Caco-2 (cell line): ENCODE results near the gene SCNN1A. TPM values are rescaled to one million over a fixed set of nuclear protein-coding genes. Genes with fewer than 3 reads are reported as not detected.

Source experiments
- BruUV-seq: library from RNA; stranded (reverse); fragments of 400-500 nt; replicated peaks from 2 replicates; lab custom pipeline; 2021; lab: Mats Ljungman, UMichigan
- CTCF ChIA-PET: fragments of 300-600 bp; sonication (Branson Sonifier 250); formaldehyde crosslinking; loops from one replicate; lab custom pipeline; 2022; ENCODE audit warnings: antibody characterized with exemption; lab: Charles Lee
- POLR2A ChIA-PET: fragments of 300-600 bp; sonication (Branson Sonifier 250); formaldehyde crosslinking; loops from one replicate; lab custom pipeline; 2022; ENCODE audit warnings: antibody characterized with exemption; lab: Charles Lee
- DNase-seq, 2 experiments: peaks; one replicate each; pipeline versions ENCODE4 v3.0.0 to v3.0.0-alpha.2; 2020 to 2022
- H3K27me3 ChIP-seq: replicated peaks from 2 replicates; pipeline ENCODE4 v1.6.0; 2011; ENCODE audit warnings: low read length; ENCODE audit not compliant: control insufficient read depth, insufficient read depth
- H3K36me3 ChIP-seq: 2 replicates; pipeline ENCODE4 v1.5.1; 2011; ENCODE audit warnings: low read length; ENCODE audit not compliant: control insufficient read depth, insufficient read depth
- H3K4me1 ChIP-seq: fragments of 250-450 bp; sonication (Bioruptor Pico); 2 replicates; pipeline ENCODE4 v1.5.1; 2020; ENCODE audit warnings: mild to moderate bottlenecking
- H3K4me3 ChIP-seq: 2 replicates; pipeline ENCODE4 v1.5.1; 2011; ENCODE audit warnings: low read depth, mild to moderate bottlenecking, control low read depth, low read length
- H3K9me3 ChIP-seq: fragments of 250-450 bp; sonication (Bioruptor Pico); 2 replicates; pipeline ENCODE4 v1.5.1; 2020; ENCODE audit warnings: mild to moderate bottlenecking, moderate library complexity
- H3K27ac Mint-ChIP-seq: one replicate; pipeline ENCODE4 v1.8.0; 2022; ENCODE audit warnings: mixed read lengths; ENCODE audit not compliant: unreplicated experiment
- H3K27me3 Mint-ChIP-seq: one replicate; pipeline ENCODE4 v1.8.0; 2022; ENCODE audit warnings: mixed read lengths; ENCODE audit not compliant: insufficient read depth, unreplicated experiment
- H3K36me3 Mint-ChIP-seq: one replicate; pipeline ENCODE4 v1.8.0; 2022; ENCODE audit warnings: mild to moderate bottlenecking, mixed read lengths; ENCODE audit not compliant: insufficient read depth, unreplicated experiment
- H3K4me1 Mint-ChIP-seq: one replicate; pipeline ENCODE4 v1.8.0; 2022; ENCODE audit warnings: low read depth, mixed read lengths; ENCODE audit not compliant: unreplicated experiment
- H3K4me3 Mint-ChIP-seq: one replicate; pipeline ENCODE4 v1.8.0; 2022; ENCODE audit warnings: mild to moderate bottlenecking, moderate library complexity, mixed read lengths; ENCODE audit not compliant: unreplicated experiment
- H3K9me3 Mint-ChIP-seq: one replicate; pipeline ENCODE4 v1.8.0; 2022; ENCODE audit warnings: mixed read lengths; ENCODE audit not compliant: unreplicated experiment
- CTCF ChIP-seq, 2 experiments: fragments of 200-600 bp in 1 of 2; IDR thresholded peaks; 1 replicate in 1 of 2; 2 replicates in 1 of 2; pipeline versions ENCODE4 v1.5.1 to v1.8.0; 2011 to 2022; ENCODE audit warnings: antibody characterized with exemption in 1 of 2, control low read depth in 1 of 2, inconsistent platforms in 1 of 2, low read depth in 1 of 2, low read length in 1 of 2, mild to moderate bottlenecking in 1 of 2, moderate library complexity in 1 of 2; ENCODE audit not compliant: insufficient read depth in 1 of 2, severe bottlenecking in 1 of 2, unreplicated experiment in 1 of 2
- intact Hi-C: fragments of 100-400 bp; cut with micrococcal nuclease; formaldehyde crosslinking; loops from one replicate; pipeline ENCODE4 v1.10.0; 2022; ENCODE audit not compliant: unreplicated experiment
- total RNA-seq: library from RNA; stranded (reverse); gene quantifications from 2 replicates; pipeline ENCODE4 v1.2.3, GENCODE V29; 2022

SCNN1A gene
- total RNA-seq, 1 experiment from 2014 or later: 52.6 TPM

DNA sequence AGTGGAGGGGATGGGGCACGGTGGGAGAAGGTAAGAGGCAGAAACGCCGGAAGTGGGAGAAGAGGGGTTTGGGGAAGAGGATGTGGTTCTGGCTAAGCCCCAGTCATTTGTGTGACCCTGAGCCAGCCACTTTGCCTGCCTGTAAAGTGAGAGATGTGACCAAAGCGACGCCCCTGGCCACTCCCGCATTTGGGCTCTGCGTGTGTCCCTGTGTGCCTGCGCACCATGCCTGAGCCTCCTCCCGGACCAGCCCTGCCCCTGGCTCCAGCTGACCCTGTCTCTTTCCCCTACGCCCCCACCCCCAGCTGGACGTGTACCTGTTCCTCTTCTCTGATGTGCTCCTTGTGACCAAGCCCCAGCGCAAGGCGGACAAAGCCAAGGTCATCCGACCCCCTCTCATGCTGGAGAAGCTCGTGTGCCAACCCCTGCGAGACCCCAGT lies 56.9 kb downstream of the SCNN1A start:
- Mint-ChIP-seq H3K9me3 (no peaks in the 10 kb centered on the region), H3K27ac (peak overlapping the region; percentile 12), H3K36me3 (peaks cover 86% of the 10 kb centered on the region), H3K27me3 (no peaks in the 10 kb centered on the region), H3K4me1 (peaks cover 30% of the 10 kb centered on the region), H3K4me3 (no peak overlapping the region)
- DNase-seq: no peak
- ChIA-PET POLR2A (no interaction called here), CTCF (interaction anchor here (0.5 to 0.7 kb wide), 2 partner anchors 24 to 239 kb away, joined by 3 to 4 read pairs; no protein-coding TSS in a partner anchor)
- intact Hi-C loops: no loop called here
- H3K4me1 ChIP-seq: peaks cover 26% of the 10 kb centered on the region
- no peak overlapping the region for H3K4me3 ChIP-seq
- peaks cover 18% of the 10 kb centered on the region for H3K36me3 ChIP-seq
- H3K9me3 ChIP-seq: no peaks in the 10 kb centered on the region
- H3K27me3 ChIP-seq: no peaks in the 10 kb centered on the region
- no TSS peak for BruUV-seq
- TF ChIP-seq CTCF (IDR thresholded peaks at IDR 0.05; ENCODE audit: insufficient read depth in 1 of 2, low read depth in 1 of 2, low read length in 1 of 2, severe bottlenecking in 1 of 2, unreplicated experiment in 1 of 2): no peak

GRCh38 chr12:6317693-6318439 lies 57.5 kb downstream of the SCNN1A start:
- intact Hi-C loops: no loop called here
- Histone ChIP-seq H3K4me1 (peaks cover 26% of the 10 kb centered on the region), H3K4me3 (no peak overlapping the region), H3K9me3 (no peaks in the 10 kb centered on the region), H3K36me3 (peaks cover 22% of the 10 kb centered on the region), H3K27me3 (no peaks in the 10 kb centered on the region)
- BruUV-seq: no TSS peak
- H3K27ac Mint-ChIP-seq: peak overlapping the region; percentile 73
- CTCF ChIA-PET: interaction anchor here (0.7 kb wide), 1 partner anchor 24 kb away, joined by 3 read pairs; no protein-coding TSS in a partner anchor
- no peaks in the 10 kb centered on the region for H3K27me3 Mint-ChIP-seq
- POLR2A ChIA-PET: no interaction called here
- H3K4me3 Mint-ChIP-seq: no peak overlapping the region
- H3K4me1 Mint-ChIP-seq: peaks cover 29% of the 10 kb centered on the region
- no peak for TF ChIP-seq CTCF (IDR thresholded peaks at IDR 0.05; ENCODE audit: insufficient read depth in 1 of 2, low read depth in 1 of 2, low read length in 1 of 2, severe bottlenecking in 1 of 2, unreplicated experiment in 1 of 2)
- peaks cover 86% of the 10 kb centered on the region for H3K36me3 Mint-ChIP-seq
- DNase-seq: no peak
- H3K9me3 Mint-ChIP-seq: no peaks in the 10 kb centered on the region

- H3K27me3 Mint-ChIP-seq: no peaks in the 10 kb centered on the region
- TF ChIP-seq CTCF (IDR thresholded peaks at IDR 0.05; ENCODE audit: insufficient read depth in 1 of 2, low read depth in 1 of 2, low read length in 1 of 2, severe bottlenecking in 1 of 2, unreplicated experiment in 1 of 2): no peak
- ChIA-PET CTCF (interaction anchor here (1.5 to 1.6 kb wide), 2 partner anchors 9 to 54 kb away, joined by 3 to 11 read pairs; no protein-coding TSS in a partner anchor), POLR2A (interaction anchor here (0.6 to 1.0 kb wide), 4 partner anchors 19 to 217 kb away, joined by 3 to 16 read pairs (median 6); partner anchors contain the start of genes GAPDH and VAMP1)
- no TSS peak for BruUV-seq
- H3K27ac Mint-ChIP-seq: peak overlapping the region; percentile 73
- peaks cover 86% of the 10 kb centered on the region for H3K36me3 Mint-ChIP-seq
- Histone ChIP-seq H3K4me1 (peaks cover 33% of the 10 kb centered on the region), H3K9me3 (no peaks in the 10 kb centered on the region), H3K4me3 (no peak overlapping the region), H3K27me3 (no peaks in the 10 kb centered on the region), H3K36me3 (peaks cover 22% of the 10 kb centered on the region)
- no peak overlapping the region for H3K4me3 Mint-ChIP-seq
- intact Hi-C loops: no loop called here
- peak in 1 of 2 experiments; percentile 62 for DNase-seq
- H3K4me1 Mint-ChIP-seq: peaks cover 35% of the 10 kb centered on the region
- no peaks in the 10 kb centered on the region for H3K9me3 Mint-ChIP-seq
These were observed 58.3 kb downstream of the SCNN1A start for GRCh38 chr12:6316921-6317692.
